Osteocyte (in vitro differentiated cells): Measurements from ENCODE around the gene UBE3D. TPM values are rescaled to one million over a fixed set of nuclear protein-coding genes. Genes with fewer than 3 reads are reported as not detected.

Source experiments
- DNase-seq: peaks from one replicate; pipeline ENCODE4 v3.0.0; 2021; ENCODE audit warnings: mixed read lengths; ENCODE audit not compliant: unreplicated experiment; ENCODE audit errors: extremely low spot score
- H3K27ac Mint-ChIP-seq: one replicate; pipeline ENCODE4 v1.8.0; 2021; ENCODE audit warnings: mild to moderate bottlenecking, mixed read lengths; ENCODE audit not compliant: unreplicated experiment
- H3K27me3 Mint-ChIP-seq: one replicate; pipeline ENCODE4 v1.8.0; 2021; ENCODE audit warnings: mixed read lengths; ENCODE audit not compliant: unreplicated experiment
- H3K36me3 Mint-ChIP-seq: one replicate; pipeline ENCODE4 v1.8.0; 2021; ENCODE audit warnings: mixed read lengths; ENCODE audit not compliant: unreplicated experiment
- H3K4me1 Mint-ChIP-seq: one replicate; pipeline ENCODE4 v1.8.0; 2021; ENCODE audit warnings: mixed read lengths; ENCODE audit not compliant: unreplicated experiment
- H3K4me3 Mint-ChIP-seq: one replicate; pipeline ENCODE4 v1.8.0; 2021; ENCODE audit warnings: mild to moderate bottlenecking, moderate library complexity, mixed read lengths; ENCODE audit not compliant: unreplicated experiment
- H3K9me3 Mint-ChIP-seq: one replicate; pipeline ENCODE4 v1.8.0; 2021; ENCODE audit warnings: mixed read lengths; ENCODE audit not compliant: unreplicated experiment
- CTCF ChIP-seq: fragments of 200-600 bp; sonication (generic); IDR thresholded peaks from 2 replicates; pipeline ENCODE4 v1.5.0; 2021; ENCODE audit warnings: antibody characterized with exemption, mild to moderate bottlenecking, moderate library complexity
- total RNA-seq: library from RNA; stranded (reverse); gene quantifications from 2 replicates; pipeline ENCODE4 v1.2.1, GENCODE V29; 2021

UBE3D gene
- total RNA-seq, 1 donor from 2014 or later: 4.8 TPM

- Mint-ChIP-seq H3K27me3 (no peaks in the 10 kb centered on the region), H3K27ac (no peak overlapping the region), H3K4me3 (no peak overlapping the region), H3K4me1 (peaks cover 13% of the 10 kb centered on the region), H3K36me3 (peaks cover 20% of the 10 kb centered on the region), H3K9me3 (no peaks in the 10 kb centered on the region)
- no peak for DNase-seq
- TF ChIP-seq CTCF: peak; percentile 88
Observed at GRCh38 chr6:83057705-83058321, 7.8 kb downstream of the UBE3D start.

- H3K4me3 Mint-ChIP-seq: no peak overlapping the region
- H3K4me1 Mint-ChIP-seq: peaks cover 6% of the 10 kb centered on the region
- H3K27ac Mint-ChIP-seq: no peak overlapping the region
- H3K36me3 Mint-ChIP-seq: peaks cover 24% of the 10 kb centered on the region
- no peaks in the 10 kb centered on the region for H3K27me3 Mint-ChIP-seq
- peak; percentile 91 for TF ChIP-seq CTCF
- H3K9me3 Mint-ChIP-seq: no peaks in the 10 kb centered on the region
- DNase-seq: no peak
Observed at GRCh38 chr6:83055366-83055964, 10.2 kb downstream of the UBE3D start.

GRCh38 chr6:83053678-83054077 is 12.0 kb downstream of the UBE3D start:
- Mint-ChIP-seq H3K27ac (no peak overlapping the region), H3K4me1 (peaks cover 6% of the 10 kb centered on the region), H3K36me3 (peaks cover 23% of the 10 kb centered on the region), H3K27me3 (no peaks in the 10 kb centered on the region), H3K9me3 (no peaks in the 10 kb centered on the region), H3K4me3 (no peak overlapping the region)
- no peak for DNase-seq
- no peak for TF ChIP-seq CTCF

GRCh38 chr6:83051377-83052172 is 14.1 kb downstream of the UBE3D start:
- peaks cover 17% of the 10 kb centered on the region for H3K36me3 Mint-ChIP-seq
- no peak for DNase-seq
- H3K27ac Mint-ChIP-seq: no peak overlapping the region
- no peak overlapping the region for H3K4me3 Mint-ChIP-seq
- peaks cover 8% of the 10 kb centered on the region for H3K4me1 Mint-ChIP-seq
- H3K27me3 Mint-ChIP-seq: no peaks in the 10 kb centered on the region
- no peak for TF ChIP-seq CTCF
- no peaks in the 10 kb centered on the region for H3K9me3 Mint-ChIP-seq
